ENCODE results near the gene KLHL17. TPM values are rescaled to one million over a fixed set of nuclear protein-coding genes. Genes with fewer than 3 reads are reported as not detected.

The KLHL17 gene
- total RNA-seq, 4 donors from 2014 or later: 1.3 to 5.7 (median 2.3) TPM

DNA sequence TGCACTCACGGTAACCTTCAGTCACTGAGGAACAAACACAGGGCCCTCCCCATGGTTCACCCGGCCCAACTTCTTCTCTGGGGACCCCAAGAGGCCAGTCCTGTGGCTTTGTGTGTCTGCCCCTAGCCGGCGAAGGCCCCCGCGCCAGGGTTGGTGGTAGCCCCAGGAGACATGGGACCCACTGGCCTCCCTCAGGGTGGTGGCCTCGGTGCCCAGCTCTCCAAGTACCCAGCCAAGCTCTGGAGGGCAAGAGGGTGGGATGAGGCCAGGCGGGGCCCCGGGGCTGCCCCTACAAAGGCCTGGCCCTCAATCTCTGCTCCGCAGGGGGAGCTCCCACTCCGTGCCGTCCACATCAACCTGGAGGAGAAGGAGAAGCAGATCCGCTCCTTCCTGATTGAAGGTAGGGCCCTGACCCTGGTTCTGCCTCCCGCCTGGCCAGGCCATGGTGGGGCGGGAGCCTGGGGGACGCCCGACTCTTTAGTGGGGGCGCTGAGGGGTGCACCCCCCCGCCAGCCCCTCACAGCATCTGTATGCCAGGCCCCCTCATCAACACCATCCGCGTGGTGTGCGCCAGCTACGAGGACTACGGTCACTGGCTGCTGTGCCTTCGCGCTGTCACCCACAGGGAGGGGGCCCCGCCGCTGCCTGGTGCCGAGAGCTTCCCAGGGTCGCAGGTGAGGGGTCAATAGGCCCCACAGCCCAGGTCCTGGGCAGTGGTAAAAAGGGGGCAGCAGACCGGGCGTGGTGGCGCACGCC, 11.5 kb downstream of the KLHL17 start:
- no peaks in the 10 kb centered on the region for H3K9me3 ChIP-seq
- intact Hi-C loops (cut with DNase I; ENCODE audit: low total_unique reads) (no loop called here), in situ Hi-C loops (cut with MboI; ENCODE audit: low sequenced_read_pairs in 4 of 4) (no loop called here)
- H3K4me3 ChIP-seq: no peak overlapping the region
- ATAC-seq (no peak), DNase-seq (peak in 1 of 2 donors; percentile 60)
- H3K4me1 ChIP-seq: peaks cover 0 to 33% of the 10 kb centered on the region in 2 donors
- H3K27ac ChIP-seq: peak overlapping the region in 1 of 4 donors; percentile 93
- no peaks in the 10 kb centered on the region for H3K36me3 ChIP-seq
- peaks cover 8 to 24% (median 23%) of the 10 kb centered on the region in 3 donors for H3K27me3 ChIP-seq
- TF ChIP-seq CTCF (IDR thresholded peaks at IDR 0.05 in 4 of 5, conservative IDR thresholded peaks at IDR 0.05 in 1 of 5) (no peak), POLR2A (IDR thresholded peaks at IDR 0.05) (peak in 1 of 2 donors; percentile 7)

DNA sequence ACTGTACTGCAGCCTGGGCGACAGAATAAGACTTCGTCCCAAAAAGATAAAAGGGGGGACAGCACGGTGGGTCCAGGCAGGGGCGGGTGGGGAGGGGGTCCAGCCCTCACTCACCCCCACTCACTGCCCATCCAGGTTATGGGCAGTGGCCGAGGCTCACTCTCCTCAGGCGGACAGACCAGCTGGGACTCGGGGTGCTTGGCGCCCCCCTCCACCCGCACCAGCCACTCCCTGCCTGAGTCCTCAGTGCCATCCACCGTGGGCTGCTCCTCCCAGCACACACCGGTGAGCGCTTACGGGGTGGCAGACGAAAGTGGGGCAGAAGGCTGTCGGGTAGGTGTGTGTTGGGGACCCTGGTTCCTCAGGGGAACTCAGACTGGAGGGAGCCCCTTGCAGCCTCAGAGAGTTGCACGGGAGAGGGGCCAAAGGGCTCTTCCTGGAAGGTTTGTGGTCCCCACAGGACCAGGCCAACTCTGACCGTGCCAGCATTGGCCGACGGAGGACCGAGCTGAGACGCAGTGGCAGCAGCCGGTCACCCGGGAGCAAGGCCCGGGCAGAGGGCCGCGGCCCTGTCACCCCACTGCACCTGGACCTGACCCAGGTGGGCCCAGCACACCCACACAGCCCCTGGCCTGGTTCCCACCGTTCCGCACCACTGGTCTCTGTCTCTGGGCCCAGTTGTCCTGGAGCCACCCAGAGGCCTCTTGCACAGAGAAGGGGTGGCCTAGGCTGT, 12.5 kb downstream of the KLHL17 start:
- Histone ChIP-seq H3K27me3 (peaks cover 6 to 23% (median 17%) of the 10 kb centered on the region in 3 donors), H3K9me3 (no peaks in the 10 kb centered on the region), H3K36me3 (no peaks in the 10 kb centered on the region), H3K27ac (peak overlapping the region in 2 of 4 donors; percentile 93 to 94), H3K4me1 (peaks cover 0 to 33% of the 10 kb centered on the region in 2 donors), H3K4me3 (no peak overlapping the region)
- ATAC-seq: peak in 1 of 2 donors; percentile 17
- in situ Hi-C loops (cut with MboI; ENCODE audit: low sequenced_read_pairs in 4 of 4): no loop called here
- no peak for TF ChIP-seq POLR2A (IDR thresholded peaks at IDR 0.05)
- TF ChIP-seq CTCF (IDR thresholded peaks at IDR 0.05 in 4 of 5, conservative IDR thresholded peaks at IDR 0.05 in 1 of 5): no peak
- intact Hi-C loops (cut with DNase I; ENCODE audit: low total_unique reads): no loop called here
- peak in 1 of 2 donors; percentile 68 for DNase-seq

DNA sequence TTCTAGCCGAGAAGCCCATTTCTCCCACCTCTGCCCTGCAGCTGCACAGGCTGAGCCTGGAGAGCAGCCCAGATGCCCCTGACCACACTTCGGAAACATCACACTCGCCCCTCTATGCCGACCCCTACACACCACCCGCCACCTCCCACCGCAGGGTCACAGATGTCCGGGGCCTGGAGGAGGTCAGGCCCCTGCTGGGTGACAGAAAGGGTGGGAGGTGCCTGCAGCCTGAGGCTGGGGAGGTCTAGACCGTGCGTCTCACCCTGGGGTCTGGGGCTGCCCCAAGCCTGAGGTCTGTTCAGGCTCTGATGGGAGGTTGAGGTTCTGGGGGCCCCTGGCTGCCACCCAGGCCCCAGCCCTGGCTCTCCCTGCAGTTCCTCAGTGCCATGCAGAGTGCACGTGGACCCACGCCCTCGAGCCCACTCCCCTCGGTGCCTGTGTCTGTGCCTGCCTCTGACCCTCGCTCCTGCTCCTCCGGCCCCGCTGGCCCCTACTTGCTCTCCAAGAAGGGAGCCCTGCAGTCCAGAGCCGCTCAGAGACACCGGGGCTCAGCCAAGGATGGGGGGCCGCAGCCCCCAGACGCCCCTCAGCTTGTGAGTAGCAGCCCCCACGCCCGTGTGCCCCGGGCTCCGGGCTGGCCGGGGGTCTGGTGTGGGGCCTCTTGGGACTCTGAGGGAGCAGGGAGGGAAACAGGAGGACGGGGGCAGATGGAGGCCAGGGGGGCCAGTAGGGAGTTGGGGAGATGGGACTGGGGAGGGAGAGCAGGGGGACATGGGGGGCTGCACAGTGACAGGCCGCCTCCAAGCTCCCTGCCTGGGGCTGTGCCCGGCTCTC, 13.3 kb downstream of the KLHL17 start:
- intact Hi-C loops (cut with DNase I; ENCODE audit: low total_unique reads): no loop called here
- in situ Hi-C loops (cut with MboI; ENCODE audit: low sequenced_read_pairs in 4 of 4): no loop called here
- Histone ChIP-seq H3K27ac (peak overlapping the region in 2 of 4 donors; percentile 93 to 94), H3K4me1 (peaks cover 5 to 41% of the 10 kb centered on the region in 2 donors), H3K27me3 (peaks cover 6 to 18% (median 14%) of the 10 kb centered on the region in 3 donors), H3K36me3 (no peaks in the 10 kb centered on the region), H3K4me3 (no peak overlapping the region), H3K9me3 (no peaks in the 10 kb centered on the region)
- ATAC-seq (peak in 1 of 2 donors; percentile 1), DNase-seq (peak in 1 of 2 donors; percentile 45)
- TF ChIP-seq POLR2A (IDR thresholded peaks at IDR 0.05): no peak

GRCh38 chr1:974293-974640, 13.9 kb downstream of the KLHL17 start:
- no peaks in the 10 kb centered on the region for H3K36me3 ChIP-seq
- no peak for TF ChIP-seq CTCF (IDR thresholded peaks at IDR 0.05 in 4 of 5, conservative IDR thresholded peaks at IDR 0.05 in 1 of 5)
- no peak for TF ChIP-seq POLR2A (IDR thresholded peaks at IDR 0.05)
- in situ Hi-C loops (cut with MboI; ENCODE audit: low sequenced_read_pairs in 4 of 4) (no loop called here), intact Hi-C loops (cut with DNase I; ENCODE audit: low total_unique reads) (no loop called here)
- peak overlapping the region in 2 of 4 donors; percentile 93 to 94 for H3K27ac ChIP-seq
- H3K27me3 ChIP-seq: peaks cover 6 to 14% (median 12%) of the 10 kb centered on the region in 3 donors
- ATAC-seq (no peak), DNase-seq (no peak)
- no peaks in the 10 kb centered on the region for H3K9me3 ChIP-seq
- H3K4me3 ChIP-seq: no peak overlapping the region
- peaks cover 7 to 44% of the 10 kb centered on the region in 2 donors for H3K4me1 ChIP-seq
